ENCODE data around the gene CYTIP.
A peak's percentile ranks its signal among the peaks of the same experiment; 100 is the strongest.

Gene CYTIP

GRCh38 chr2:157443795-157444640 lies at the start of gene CYTIP:
CYTIP (minus strand) TSS chr2:157444089; CDS start chr2:157444020, 69 bp downstream.
- DNase-seq (ENCODE audit: low read depth) = no peak

- peak; percentile 47 for DNase-seq (ENCODE audit: low read depth)
Observed at GRCh38 chr2:157492189-157492773, 48.4 kb upstream of the CYTIP start.

- DNase-seq (ENCODE audit: low read depth) = no peak
Observed at GRCh38 chr2:157489983-157490382, 46.1 kb upstream of the CYTIP start.

- DNase-seq (ENCODE audit: low read depth) = no peak
Observed at GRCh38 chr2:157488877-157489276, 45.0 kb upstream of the CYTIP start.

- no peak for DNase-seq (ENCODE audit: low read depth)
Observed at GRCh38 chr2:157487747-157488146, 43.9 kb upstream of the CYTIP start.

- DNase-seq (ENCODE audit: low read depth) = no peak
Observed at GRCh38 chr2:157487271-157487610, 43.4 kb upstream of the CYTIP start.

- no peak for DNase-seq (ENCODE audit: low read depth)
Observed at GRCh38 chr2:157486596-157487270, 42.8 kb upstream of the CYTIP start.

GRCh38 chr2:157480182-157480961 lies 36.5 kb upstream of the CYTIP start:
- DNase-seq (ENCODE audit: low read depth) = no peak

GRCh38 chr2:157479081-157480027 lies 35.5 kb upstream of the CYTIP start:
- no peak for DNase-seq (ENCODE audit: low read depth)

GRCh38 chr2:157477919-157478318 lies 34.0 kb upstream of the CYTIP start:
- no peak for DNase-seq (ENCODE audit: low read depth)

- DNase-seq (ENCODE audit: low read depth) = no peak
Observed at GRCh38 chr2:157476953-157477709, 33.2 kb upstream of the CYTIP start.

- DNase-seq (ENCODE audit: low read depth) = no peak
Observed at GRCh38 chr2:157475722-157476390, 32.0 kb upstream of the CYTIP start.

GRCh38 chr2:157473581-157473980 lies 29.7 kb upstream of the CYTIP start:
- DNase-seq (ENCODE audit: low read depth) = no peak

- no peak for DNase-seq (ENCODE audit: low read depth)
Observed at GRCh38 chr2:157471078-157471477, 27.2 kb upstream of the CYTIP start.

GRCh38 chr2:157470321-157470720 lies 26.4 kb upstream of the CYTIP start:
- no peak for DNase-seq (ENCODE audit: low read depth)

- no peak for DNase-seq (ENCODE audit: low read depth)
Observed at GRCh38 chr2:157469726-157470125, 25.8 kb upstream of the CYTIP start.

- no peak for DNase-seq (ENCODE audit: low read depth)
Observed at GRCh38 chr2:157468931-157469708, 25.2 kb upstream of the CYTIP start.

GRCh38 chr2:157466764-157467163 lies 22.9 kb upstream of the CYTIP start:
- DNase-seq (ENCODE audit: low read depth) = no peak

GRCh38 chr2:157465554-157465953 lies 21.7 kb upstream of the CYTIP start:
- DNase-seq (ENCODE audit: low read depth) = no peak

All from activated T-helper 9 cell treated with anti-CD3 and anti-CD28 coated beads, Interleukin-2, amount 50 U/mL, for 16 hours (primary cell).